GM23338 (cell line): ENCODE data around the gene ART4.

Source experiments
- CREB1 ChIP-seq: fragments of 250-450 bp; sonication (Bioruptor Pico); IDR thresholded peaks from 2 replicates; pipeline ENCODE4 v1.5.0; 2020; ENCODE audit warnings: low read depth, mild to moderate bottlenecking, moderate library complexity
- CTCF ChIP-seq, 2 experiments: fragments of 200-600 bp in 1 of 2; sonication (generic) in 1 of 2; conservative IDR thresholded peaks; 2 replicates each; pipeline versions ENCODE4 v1.5.1 to v1.6.1; 2016 to 2017; ENCODE audit warnings: antibody characterized with exemption in 2 of 2, low read depth in 2 of 2, mild to moderate bottlenecking in 2 of 2, moderate library complexity in 1 of 2
- EZH2 ChIP-seq: fragments of 200-600 bp; sonication (generic); IDR thresholded peaks from one replicate; pipeline ENCODE4 v1.8.0; 2017; ENCODE audit warnings: antibody characterized with exemption, mild to moderate bottlenecking, low read depth; ENCODE audit not compliant: unreplicated experiment
- EZH2phosphoT487 ChIP-seq: fragments of 200-600 bp; sonication (generic); IDR thresholded peaks from one replicate; pipeline ENCODE4 v1.8.1; 2018; ENCODE audit warnings: antibody characterized with exemption; ENCODE audit not compliant: unreplicated experiment
- JUNB ChIP-seq: IDR thresholded peaks from one replicate; pipeline ENCODE4 v1.6.1; 2016; ENCODE audit warnings: antibody characterized with exemption; ENCODE audit not compliant: unreplicated experiment
- POLR2AphosphoS5 ChIP-seq: IDR thresholded peaks from 2 replicates; pipeline ENCODE4 v1.6.1; 2016; ENCODE audit warnings: antibody characterized with exemption, low read depth
- REST ChIP-seq: IDR thresholded peaks from one replicate; pipeline ENCODE4 v1.6.1; 2018; ENCODE audit warnings: antibody characterized with exemption; ENCODE audit not compliant: unreplicated experiment

GRCh38 chr12:14824012-14824634 is 19.2 kb downstream of the ART4 start:
- TF ChIP-seq CTCF (conservative IDR thresholded peaks at IDR 0.05; ENCODE audit: low read depth in 2 of 2) = no peak
- TF ChIP-seq REST = no peak
- no peak for TF ChIP-seq CREB1 (CRISPR knock-in tag)
- no peak for TF ChIP-seq POLR2AphosphoS5
- no peak for TF ChIP-seq EZH2
- TF ChIP-seq JUNB = no peak
- no peak for TF ChIP-seq EZH2phosphoT487
